ENCODE measurements around the gene ARFGAP3. TPM values are rescaled to one million over a fixed set of nuclear protein-coding genes. Genes with fewer than 3 reads are reported as not detected.

Gene ARFGAP3, protein sequence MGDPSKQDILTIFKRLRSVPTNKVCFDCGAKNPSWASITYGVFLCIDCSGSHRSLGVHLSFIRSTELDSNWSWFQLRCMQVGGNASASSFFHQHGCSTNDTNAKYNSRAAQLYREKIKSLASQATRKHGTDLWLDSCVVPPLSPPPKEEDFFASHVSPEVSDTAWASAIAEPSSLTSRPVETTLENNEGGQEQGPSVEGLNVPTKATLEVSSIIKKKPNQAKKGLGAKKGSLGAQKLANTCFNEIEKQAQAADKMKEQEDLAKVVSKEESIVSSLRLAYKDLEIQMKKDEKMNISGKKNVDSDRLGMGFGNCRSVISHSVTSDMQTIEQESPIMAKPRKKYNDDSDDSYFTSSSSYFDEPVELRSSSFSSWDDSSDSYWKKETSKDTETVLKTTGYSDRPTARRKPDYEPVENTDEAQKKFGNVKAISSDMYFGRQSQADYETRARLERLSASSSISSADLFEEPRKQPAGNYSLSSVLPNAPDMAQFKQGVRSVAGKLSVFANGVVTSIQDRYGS
- total RNA-seq (10 to 100 TPM; 15.4 to 30.9 (median 25.1) TPM), polyA plus RNA-seq (10 to 100 TPM; 13.3 to 34.0 TPM)
- long read RNA-seq, donor 1, transcript ARFGAP3-201 (16 exons, 2,857 nt): major isoform, 71 of 90 reads
- long read RNA-seq, donor 1, partial matches to known transcripts: 6 of 90 reads
- long read RNA-seq, donor 1, other reads (novel, unspliced or antisense): 13 of 90 reads
- long read RNA-seq, donor 2, transcript ARFGAP3-201 (16 exons, 2,857 nt): major isoform, 222 of 255 reads
- long read RNA-seq, donor 2, partial matches to known transcripts: 13 of 255 reads
- long read RNA-seq, donor 2, other reads (novel, unspliced or antisense): 20 of 255 reads
- long read RNA-seq, donor 3, transcript ARFGAP3-201 (16 exons, 2,857 nt): major isoform, 57 of 66 reads
- long read RNA-seq, donor 3, partial matches to known transcripts: 1 of 66 reads
- long read RNA-seq, donor 3, other reads (novel, unspliced or antisense): 8 of 66 reads

DNA sequence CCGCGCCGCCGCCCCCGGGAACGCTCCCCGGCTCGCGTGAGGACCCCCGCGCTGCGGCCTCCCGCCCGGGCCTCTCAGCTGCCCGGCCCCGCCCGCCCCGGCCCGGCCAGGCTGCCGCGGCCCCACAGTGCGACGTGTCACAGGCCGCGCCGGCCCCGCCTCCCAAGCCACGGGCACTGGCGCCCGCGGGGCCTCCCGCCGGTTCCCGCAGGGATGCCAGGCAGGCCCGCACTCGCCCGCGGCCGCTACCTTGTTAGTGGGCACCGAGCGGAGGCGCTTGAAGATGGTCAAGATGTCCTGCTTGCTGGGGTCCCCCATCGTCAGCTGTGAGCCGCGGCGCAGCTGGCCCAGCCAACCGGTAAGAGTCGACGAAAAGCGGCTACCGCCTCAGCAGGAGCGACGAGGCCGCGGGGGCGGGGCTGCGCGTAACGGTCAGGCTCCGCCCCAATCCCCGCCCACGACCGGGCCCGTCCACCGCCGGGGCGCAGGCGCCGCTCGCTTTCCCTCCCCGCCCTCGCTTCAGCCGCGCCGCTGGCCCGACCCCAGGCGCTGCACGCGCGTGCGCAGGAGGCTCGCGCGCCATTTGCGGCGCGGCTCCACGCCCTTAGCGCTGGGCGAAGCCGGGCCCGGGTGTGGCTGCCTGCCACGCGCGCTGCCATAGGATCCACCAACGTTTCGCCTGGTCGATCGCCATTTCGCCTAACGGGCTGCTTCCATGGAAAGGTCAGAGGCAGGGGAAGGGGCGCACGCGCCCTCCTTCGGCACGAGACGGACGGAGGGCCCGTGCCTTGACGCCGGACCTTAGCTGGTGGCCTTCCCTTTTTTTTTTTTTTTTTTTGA, at the start of gene ARFGAP3:
Gene ARFGAP3 (minus strand): TSS at position 409 of the 840 bp plus-strand sequence. CDS start 91 bp downstream, at position 318.
- 5 to 25% (median 12%) methylated on average over 28 to 111 of the region's 111 CpGs for WGBS, 4 donors
- Histone ChIP-seq H3K4me1 (peaks cover 0 to 35% (median 18%) of the 10 kb centered on the region in 12 donors), H3K9me3 (no peaks in the 10 kb centered on the region), H3K27ac (peak within 1 kb of the TSS; percentile 87 to 98 (median 98)), H3K27me3 (no peaks in the 10 kb centered on the region), H3K36me3 (peaks cover 0 to 4% (median 0%) of the 10 kb centered on the region in 9 donors), H3K4me3 (peak within 1 kb of the TSS; percentile 72 to 95 (median 90))
- ATAC-seq: peak; percentile 90 to 98 (median 96)
- TF ChIP-seq CTCF (IDR thresholded peaks at IDR 0.05) (no peak), POLR2A (IDR thresholded peaks at IDR 0.05) (peak; percentile 27 to 92)
- intact Hi-C loops (cut with DNase I): loop anchor here in 3 of 10 donors (5.0 to 10.0 kb wide), 3 partner anchors 72 to 210 kb away; partner anchors contain the start of gene CYB5R3 (in 1 of the 3)
- peak; percentile 94 to 98 (median 96) for DNase-seq

- intact Hi-C loops (cut with DNase I): loop anchor here in 4 of 10 donors (5.0 to 10.0 kb wide), 5 partner anchors 38 to 109 kb away; partner anchors contain the start of gene PACSIN2 (in 2 of the 4)
These were observed 48.7 kb upstream of the ARFGAP3 start for GRCh38 chr22:42905702-42906183.

More at GRCh38 chr22:42905702-42906183, 48.7 kb upstream of the ARFGAP3 start:
- H3K27me3 ChIP-seq: no peaks in the 10 kb centered on the region
- H3K27ac ChIP-seq: peak overlapping the region in 11 of 12 donors; percentile 69 to 85 (median 76)
- peaks cover 0 to 22% (median 0%) of the 10 kb centered on the region in 9 donors for H3K36me3 ChIP-seq
- H3K9me3 ChIP-seq: no peaks in the 10 kb centered on the region
- peak; percentile 54 to 80 (median 72) for DNase-seq
- 26 to 44% (median 38%) methylated on average over 4 to 5 of the region's 5 CpGs for WGBS, 4 donors
- peak; percentile 32 to 42 (median 36) for ATAC-seq
- no peak overlapping the region for H3K4me3 ChIP-seq
- TF ChIP-seq CTCF (IDR thresholded peaks at IDR 0.05) (no peak), POLR2A (IDR thresholded peaks at IDR 0.05) (no peak)
- H3K4me1 ChIP-seq: peaks cover 22 to 98% (median 81%) of the 10 kb centered on the region in 12 donors

All from heart left ventricle (tissue), 16 donors.